ENCODE results near the gene ATP5PD. TPM values are rescaled to one million over a fixed set of nuclear protein-coding genes. Genes with fewer than 3 reads are reported as not detected.

The ATP5PD gene
- total and polyA plus RNA-seq, 2 of the 13 experiments (the other 11 are each of a cell fraction or from before 2014, with no cell fraction given): 158 to 428 TPM

- TF ChIP-seq SRSF4 (IDR thresholded peaks at IDR 0.05; ENCODE audit: low read depth, low read length, poor library complexity, severe bottlenecking): no peak
- 0 out of 2 replicates have a peak, but pooled peaks have one; percentile 60 for TF ChIP-seq ZNF543 (CRISPR knock-in tag; IDR thresholded peaks at IDR 0.05)
- TF ChIP-seq NFE2 (CRISPR knock-in tag; IDR thresholded peaks at IDR 0.05): 0 out of 2 replicates have a peak, but pooled peaks have one; percentile 6
- 0 out of 2 replicates have a peak, but pooled peaks have one; percentile 49 for TF ChIP-seq NRL (CRISPR knock-in tag; IDR thresholded peaks at IDR 0.05; ENCODE audit: borderline replicate concordance)
- TF ChIP-seq ZNF780A (CRISPR knock-in tag; IDR thresholded peaks at IDR 0.05): no peak
- TF ChIP-seq RXRA (CRISPR knock-in tag; IDR thresholded peaks at IDR 0.05): peak; percentile 63
- TF ChIP-seq, protein P1, sequence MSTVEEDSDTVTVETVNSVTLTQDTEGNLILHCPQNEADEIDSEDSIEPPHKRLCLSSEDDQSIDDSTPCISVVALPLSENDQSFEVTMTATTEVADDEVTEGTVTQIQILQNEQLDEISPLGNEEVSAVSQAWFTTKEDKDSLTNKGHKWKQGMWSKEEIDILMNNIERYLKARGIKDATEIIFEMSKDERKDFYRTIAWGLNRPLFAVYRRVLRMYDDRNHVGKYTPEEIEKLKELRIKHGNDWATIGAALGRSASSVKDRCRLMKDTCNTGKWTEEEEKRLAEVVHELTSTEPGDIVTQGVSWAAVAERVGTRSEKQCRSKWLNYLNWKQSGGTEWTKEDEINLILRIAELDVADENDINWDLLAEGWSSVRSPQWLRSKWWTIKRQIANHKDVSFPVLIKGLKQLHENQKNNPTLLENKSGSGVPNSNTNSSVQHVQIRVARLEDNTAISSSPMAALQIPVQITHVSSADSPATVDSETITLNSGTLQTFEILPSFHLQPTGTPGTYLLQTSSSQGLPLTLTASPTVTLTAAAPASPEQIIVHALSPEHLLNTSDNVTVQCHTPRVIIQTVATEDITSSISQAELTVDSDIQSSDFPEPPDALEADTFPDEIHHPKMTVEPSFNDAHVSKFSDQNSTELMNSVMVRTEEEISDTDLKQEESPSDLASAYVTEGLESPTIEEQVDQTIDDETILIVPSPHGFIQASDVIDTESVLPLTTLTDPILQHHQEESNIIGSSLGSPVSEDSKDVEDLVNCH (CRISPR knock-in tag; IDR thresholded peaks at IDR 0.05): no peak
Observed at GRCh38 chr17:75088465-75089417, 42.0 kb upstream of the ATP5PD start (continued).
